ENCODE measurements around the gene MEG3.

- TF ChIP-seq CTCF (IDR thresholded peaks at IDR 0.05) (no peak), POLR2A (IDR thresholded peaks at IDR 0.05) (no peak)
Measured at GRCh38 chr14:100803676-100804075, 22.2 kb upstream of the MEG3 start.
